Liver (tissue), 9 donors: ENCODE data around the gene MYO1B. TPM values are rescaled to one million over a fixed set of nuclear protein-coding genes. Genes with fewer than 3 reads are reported as not detected.

Experiments
- DNase-seq: peaks from one replicate; pipeline ENCODE4 v3.0.0-alpha.2; 2017; ENCODE audit warnings: low spot score
- H3K27ac ChIP-seq, 2 donors: one replicate each; pipeline ENCODE4 v1.7.0; 2013; ENCODE audit warnings: inconsistent platforms in 2 of 2, low read length in 2 of 2, control low read depth in 1 of 2, low read depth in 1 of 2, mild to moderate bottlenecking in 1 of 2
- H3K27me3 ChIP-seq, 4 donors: one replicate each; pipeline versions ENCODE4 v1.6.1 to v1.7.0; 2013; ENCODE audit warnings: low read length in 3 of 4, inconsistent platforms in 1 of 4, mild to moderate bottlenecking in 1 of 4, moderate library complexity in 1 of 4; ENCODE audit not compliant: control insufficient read depth in 4 of 4, insufficient read depth in 4 of 4
- H3K36me3 ChIP-seq, 4 donors: one replicate each; pipeline versions ENCODE4 v1.6.1 to v1.7.0; 2013; ENCODE audit warnings: low read length in 3 of 4, mild to moderate bottlenecking in 3 of 4, low read depth in 1 of 4, moderate library complexity in 1 of 4; ENCODE audit not compliant: control insufficient read depth in 4 of 4, insufficient read depth in 3 of 4
- H3K4me1 ChIP-seq, 4 donors: one replicate each; pipeline versions ENCODE4 v1.6.1 to v1.7.0; 2013; ENCODE audit warnings: low read length in 3 of 4, mild to moderate bottlenecking in 3 of 4, moderate library complexity in 1 of 4; ENCODE audit not compliant: control insufficient read depth in 4 of 4, insufficient read depth in 4 of 4
- H3K4me3 ChIP-seq, 3 donors: one replicate each; pipeline versions ENCODE4 v1.6.1 to v1.7.0; 2013; ENCODE audit warnings: low read length in 3 of 3, control low read depth in 1 of 3, low read depth in 1 of 3, mild to moderate bottlenecking in 1 of 3
- H3K9ac ChIP-seq, 2 donors: one replicate each; pipeline ENCODE4 v1.7.0; 2013; ENCODE audit warnings: low read length in 2 of 2, mild to moderate bottlenecking in 2 of 2, moderate library complexity in 2 of 2, control low read depth in 1 of 2, low read depth in 1 of 2
- H3K9me3 ChIP-seq, 4 donors: one replicate each; pipeline versions ENCODE4 v1.6.1 to v1.7.0; 2013; ENCODE audit warnings: low read length in 3 of 4; ENCODE audit not compliant: control insufficient read depth in 4 of 4
- EGR1 ChIP-seq, 2 donors: IDR thresholded peaks; 2 replicates each; pipeline ENCODE4 v1.6.1; 2016 to 2018; ENCODE audit warnings: antibody characterized with exemption in 2 of 2, low read depth in 2 of 2
- FOXA1 ChIP-seq: IDR thresholded peaks from 2 replicates; pipeline ENCODE4 v1.6.1; 2016; ENCODE audit warnings: antibody characterized with exemption
- FOXA2 ChIP-seq: IDR thresholded peaks from 2 replicates; pipeline ENCODE4 v1.6.1; 2016; ENCODE audit warnings: antibody characterized with exemption
- GABPA ChIP-seq, 2 donors: IDR thresholded peaks in 1 of 2; conservative IDR thresholded peaks in 1 of 2; 2 replicates each; pipeline ENCODE4 v1.6.1; 2016; ENCODE audit warnings: antibody characterized with exemption in 2 of 2, mild to moderate bottlenecking in 1 of 2, moderate library complexity in 1 of 2
- HNF4A ChIP-seq, 2 donors: conservative IDR thresholded peaks; 2 replicates each; pipeline ENCODE4 v1.6.1; 2016; ENCODE audit warnings: antibody characterized with exemption in 2 of 2, mild to moderate bottlenecking in 2 of 2
- HNF4G ChIP-seq: IDR thresholded peaks from 2 replicates; pipeline ENCODE4 v1.6.1; 2016; ENCODE audit warnings: antibody characterized with exemption
- JUND ChIP-seq, 2 donors: IDR thresholded peaks; 2 replicates each; pipeline ENCODE4 v1.6.1; 2016; ENCODE audit warnings: antibody characterized with exemption in 2 of 2
- NR2F2 ChIP-seq: IDR thresholded peaks from 2 replicates; pipeline ENCODE4 v1.6.1; 2016; ENCODE audit warnings: antibody characterized with exemption
- RAD21 ChIP-seq, 2 donors: IDR thresholded peaks; 2 replicates each; pipeline ENCODE4 v1.6.1; 2016; ENCODE audit warnings: antibody characterized with exemption in 2 of 2, mild to moderate bottlenecking in 2 of 2
- RXRA ChIP-seq, 2 donors: IDR thresholded peaks; 2 replicates each; pipeline ENCODE4 v1.6.1; 2017 to 2018; ENCODE audit warnings: antibody characterized with exemption in 2 of 2, mild to moderate bottlenecking in 1 of 2
- SP1 ChIP-seq: IDR thresholded peaks from 2 replicates; pipeline ENCODE4 v1.6.1; 2018; ENCODE audit warnings: antibody characterized with exemption, mild to moderate bottlenecking
- TAF1 ChIP-seq: conservative IDR thresholded peaks from 2 replicates; pipeline ENCODE4 v1.6.1; 2016; ENCODE audit warnings: antibody characterized with exemption, mild to moderate bottlenecking
- YY1 ChIP-seq: IDR thresholded peaks from 2 replicates; pipeline ENCODE4 v1.6.1; 2016; ENCODE audit warnings: antibody characterized with exemption, mild to moderate bottlenecking
- WGBS: extraction: QIAGEN DNeasy Blood & Tissue Kit; methylation state at CpG from one replicate; pipeline ENCODE4 v1.1.7; 2013; 5-methylcytosine and 5-hydroxymethylcytosine counted together
- polyA plus RNA-seq, 2 donors: library from polyadenylated mRNA; stranded (reverse) in 1 of 2; unstranded in 1 of 2; fragments of 200-250 nt in 1 of 2; fragments of >200 nt in 1 of 2; fragmentation: Nextera tagmentation in 1 of 2; extraction: Ambion mirVana in 1 of 2; gene quantifications; one replicate each; pipeline versions ENCODE4 v1.2.1 to v1.2.3, GENCODE V29; 2013 to 2015
- total RNA-seq, 2 donors: library from RNA; depleted of rRNA; stranded (reverse); fragments of >200 nt; gene quantifications; one replicate each; pipeline ENCODE4 v1.2.3, GENCODE V29; 2014
- TF ChIP-seq, protein P1 (sequence below): IDR thresholded peaks from 2 replicates; pipeline ENCODE4 v1.6.1; 2016; ENCODE audit warnings: antibody characterized with exemption
- TF ChIP-seq, protein P2 (sequence below): IDR thresholded peaks from 2 replicates; pipeline ENCODE4 v1.6.1; 2016; ENCODE audit warnings: antibody characterized with exemption
- TF ChIP-seq, protein P3 (sequence below): IDR thresholded peaks from 2 replicates; pipeline ENCODE4 v1.6.1; 2016; ENCODE audit warnings: antibody characterized with exemption, mild to moderate bottlenecking
- TF ChIP-seq, protein P4 (sequence below): fragments of 150-350 bp; IDR thresholded peaks from 2 replicates; pipeline ENCODE4 v1.5.1; 2017; ENCODE audit warnings: improper control_type of control experiment, low read depth, low read length; ENCODE audit not compliant: missing input control
- TF ChIP-seq, protein P5 (sequence below): IDR thresholded peaks from 2 replicates; pipeline ENCODE4 v1.6.1; 2016; ENCODE audit warnings: antibody characterized with exemption
- donor health status: healthy.
- donor health status: healthy.
- donor health status: healthy.
- donor health status: healthy.
- donor health status: healthy.

Gene MYO1B
- total and polyA plus RNA-seq, 4 donors = 66.5 to 434 (median 117) TPM

DNA sequence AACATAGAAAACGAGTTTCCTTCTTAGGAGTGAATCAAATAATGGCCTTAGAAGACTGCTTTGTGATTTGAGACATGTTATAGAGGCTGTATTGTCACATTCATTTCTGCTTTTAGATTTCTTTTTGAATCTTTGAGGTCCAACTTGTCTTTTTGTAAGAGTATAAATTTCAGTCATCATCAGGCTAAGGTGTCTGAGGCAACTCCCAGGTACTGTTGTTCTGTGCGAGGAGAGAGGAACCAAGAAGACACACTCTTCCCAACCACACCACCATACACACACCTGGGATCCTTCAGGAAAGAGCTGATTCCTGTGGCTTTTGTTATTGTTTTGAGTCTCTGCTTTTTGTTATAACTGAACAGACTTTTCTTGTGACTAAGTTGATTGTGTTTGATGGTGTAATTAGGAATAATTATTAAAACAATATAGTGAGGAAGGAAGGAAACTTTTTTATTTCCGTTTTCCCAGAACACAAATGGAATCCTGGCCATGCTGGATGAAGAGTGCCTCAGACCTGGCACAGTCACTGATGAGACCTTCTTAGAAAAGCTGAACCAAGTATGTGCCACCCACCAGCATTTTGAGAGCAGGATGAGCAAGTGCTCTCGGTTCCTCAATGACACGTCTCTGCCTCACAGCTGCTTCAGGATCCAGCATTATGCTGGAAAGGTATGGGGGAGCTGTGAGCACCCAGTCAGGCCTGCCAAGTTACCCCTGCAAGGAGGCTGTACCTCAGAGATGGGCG is 140.4 kb downstream of the MYO1B start:
- DNase-seq = no peak
- Histone ChIP-seq H3K27me3 (no peaks in the 10 kb centered on the region), H3K9me3 (no peaks in the 10 kb centered on the region), H3K4me3 (no peak overlapping the region), H3K4me1 (peaks cover 0 to 11% (median 0%) of the 10 kb centered on the region in 4 donors), H3K36me3 (peaks cover 0 to 76% (median 52%) of the 10 kb centered on the region in 4 donors), H3K27ac (no peak overlapping the region), H3K9ac (no peak overlapping the region)
- TF ChIP-seq RAD21 (IDR thresholded peaks at IDR 0.05) (no peak), FOXA2 (no peak), HNF4A (conservative IDR thresholded peaks at IDR 0.05) (no peak), GABPA (IDR thresholded peaks at IDR 0.05 in 1 of 2, conservative IDR thresholded peaks at IDR 0.05 in 1 of 2) (no peak), TAF1 (no peak), YY1 (no peak), FOXA1 (no peak), NR2F2 (no peak), JUND (IDR thresholded peaks at IDR 0.05) (no peak), RXRA (IDR thresholded peaks at IDR 0.05) (no peak), SP1 (no peak), HNF4G (no peak), EGR1 (IDR thresholded peaks at IDR 0.05; ENCODE audit: low read depth in 2 of 2) (no peak)
- TF ChIP-seq, protein P1, sequence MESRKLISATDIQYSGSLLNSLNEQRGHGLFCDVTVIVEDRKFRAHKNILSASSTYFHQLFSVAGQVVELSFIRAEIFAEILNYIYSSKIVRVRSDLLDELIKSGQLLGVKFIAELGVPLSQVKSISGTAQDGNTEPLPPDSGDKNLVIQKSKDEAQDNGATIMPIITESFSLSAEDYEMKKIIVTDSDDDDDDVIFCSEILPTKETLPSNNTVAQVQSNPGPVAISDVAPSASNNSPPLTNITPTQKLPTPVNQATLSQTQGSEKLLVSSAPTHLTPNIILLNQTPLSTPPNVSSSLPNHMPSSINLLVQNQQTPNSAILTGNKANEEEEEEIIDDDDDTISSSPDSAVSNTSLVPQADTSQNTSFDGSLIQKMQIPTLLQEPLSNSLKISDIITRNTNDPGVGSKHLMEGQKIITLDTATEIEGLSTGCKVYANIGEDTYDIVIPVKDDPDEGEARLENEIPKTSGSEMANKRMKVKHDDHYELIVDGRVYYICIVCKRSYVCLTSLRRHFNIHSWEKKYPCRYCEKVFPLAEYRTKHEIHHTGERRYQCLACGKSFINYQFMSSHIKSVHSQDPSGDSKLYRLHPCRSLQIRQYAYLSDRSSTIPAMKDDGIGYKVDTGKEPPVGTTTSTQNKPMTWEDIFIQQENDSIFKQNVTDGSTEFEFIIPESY = no peak
- TF ChIP-seq, protein P2, sequence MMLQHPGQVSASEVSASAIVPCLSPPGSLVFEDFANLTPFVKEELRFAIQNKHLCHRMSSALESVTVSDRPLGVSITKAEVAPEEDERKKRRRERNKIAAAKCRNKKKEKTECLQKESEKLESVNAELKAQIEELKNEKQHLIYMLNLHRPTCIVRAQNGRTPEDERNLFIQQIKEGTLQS = no peak
- TF ChIP-seq, protein P3, sequence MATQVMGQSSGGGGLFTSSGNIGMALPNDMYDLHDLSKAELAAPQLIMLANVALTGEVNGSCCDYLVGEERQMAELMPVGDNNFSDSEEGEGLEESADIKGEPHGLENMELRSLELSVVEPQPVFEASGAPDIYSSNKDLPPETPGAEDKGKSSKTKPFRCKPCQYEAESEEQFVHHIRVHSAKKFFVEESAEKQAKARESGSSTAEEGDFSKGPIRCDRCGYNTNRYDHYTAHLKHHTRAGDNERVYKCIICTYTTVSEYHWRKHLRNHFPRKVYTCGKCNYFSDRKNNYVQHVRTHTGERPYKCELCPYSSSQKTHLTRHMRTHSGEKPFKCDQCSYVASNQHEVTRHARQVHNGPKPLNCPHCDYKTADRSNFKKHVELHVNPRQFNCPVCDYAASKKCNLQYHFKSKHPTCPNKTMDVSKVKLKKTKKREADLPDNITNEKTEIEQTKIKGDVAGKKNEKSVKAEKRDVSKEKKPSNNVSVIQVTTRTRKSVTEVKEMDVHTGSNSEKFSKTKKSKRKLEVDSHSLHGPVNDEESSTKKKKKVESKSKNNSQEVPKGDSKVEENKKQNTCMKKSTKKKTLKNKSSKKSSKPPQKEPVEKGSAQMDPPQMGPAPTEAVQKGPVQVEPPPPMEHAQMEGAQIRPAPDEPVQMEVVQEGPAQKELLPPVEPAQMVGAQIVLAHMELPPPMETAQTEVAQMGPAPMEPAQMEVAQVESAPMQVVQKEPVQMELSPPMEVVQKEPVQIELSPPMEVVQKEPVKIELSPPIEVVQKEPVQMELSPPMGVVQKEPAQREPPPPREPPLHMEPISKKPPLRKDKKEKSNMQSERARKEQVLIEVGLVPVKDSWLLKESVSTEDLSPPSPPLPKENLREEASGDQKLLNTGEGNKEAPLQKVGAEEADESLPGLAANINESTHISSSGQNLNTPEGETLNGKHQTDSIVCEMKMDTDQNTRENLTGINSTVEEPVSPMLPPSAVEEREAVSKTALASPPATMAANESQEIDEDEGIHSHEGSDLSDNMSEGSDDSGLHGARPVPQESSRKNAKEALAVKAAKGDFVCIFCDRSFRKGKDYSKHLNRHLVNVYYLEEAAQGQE = no peak
- TF ChIP-seq, protein P4, sequence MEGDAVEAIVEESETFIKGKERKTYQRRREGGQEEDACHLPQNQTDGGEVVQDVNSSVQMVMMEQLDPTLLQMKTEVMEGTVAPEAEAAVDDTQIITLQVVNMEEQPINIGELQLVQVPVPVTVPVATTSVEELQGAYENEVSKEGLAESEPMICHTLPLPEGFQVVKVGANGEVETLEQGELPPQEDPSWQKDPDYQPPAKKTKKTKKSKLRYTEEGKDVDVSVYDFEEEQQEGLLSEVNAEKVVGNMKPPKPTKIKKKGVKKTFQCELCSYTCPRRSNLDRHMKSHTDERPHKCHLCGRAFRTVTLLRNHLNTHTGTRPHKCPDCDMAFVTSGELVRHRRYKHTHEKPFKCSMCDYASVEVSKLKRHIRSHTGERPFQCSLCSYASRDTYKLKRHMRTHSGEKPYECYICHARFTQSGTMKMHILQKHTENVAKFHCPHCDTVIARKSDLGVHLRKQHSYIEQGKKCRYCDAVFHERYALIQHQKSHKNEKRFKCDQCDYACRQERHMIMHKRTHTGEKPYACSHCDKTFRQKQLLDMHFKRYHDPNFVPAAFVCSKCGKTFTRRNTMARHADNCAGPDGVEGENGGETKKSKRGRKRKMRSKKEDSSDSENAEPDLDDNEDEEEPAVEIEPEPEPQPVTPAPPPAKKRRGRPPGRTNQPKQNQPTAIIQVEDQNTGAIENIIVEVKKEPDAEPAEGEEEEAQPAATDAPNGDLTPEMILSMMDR = no peak
- TF ChIP-seq, protein P5, sequence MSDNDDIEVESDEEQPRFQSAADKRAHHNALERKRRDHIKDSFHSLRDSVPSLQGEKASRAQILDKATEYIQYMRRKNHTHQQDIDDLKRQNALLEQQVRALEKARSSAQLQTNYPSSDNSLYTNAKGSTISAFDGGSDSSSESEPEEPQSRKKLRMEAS = no peak
- WGBS = 89% methylated on average over 6 of the region's 6 CpGs
